K562 (cell line): ENCODE measurements around the gene IPO13. TPM values are rescaled to one million over a fixed set of nuclear protein-coding genes. Genes with fewer than 3 reads are reported as not detected.
A peak's percentile ranks its signal among the peaks of the same experiment; 100 is the strongest.

Experiments
- CEBPG ChIP-seq, 3 experiments: fragments of 200-800 bp in 1 of 3; sonication (Bioruptor generic) in 1 of 3; sonication (generic) in 1 of 3; formaldehyde crosslinking in 1 of 3; IDR thresholded peaks in 2 of 3; conservative IDR thresholded peaks in 1 of 3; 2 replicates each; pipeline versions ENCODE4 v1.6.1 to v1.8.0; 2016 to 2022; ENCODE audit warnings: missing compliant biosample characterization in 2 of 3, missing genetic modification characterization in 2 of 3, mild to moderate bottlenecking in 1 of 3, missing genetic modification reagents in 1 of 3
- POU5F1 ChIP-seq: fragments of 150-350 bp; IDR thresholded peaks from 2 replicates; pipeline ENCODE4 v1.6.1; 2014; ENCODE audit warnings: borderline replicate concordance, low read length, low read depth, mild to moderate bottlenecking; ENCODE audit not compliant: partially characterized antibody
- PURB ChIP-seq: sonication (generic); formaldehyde crosslinking; IDR thresholded peaks from 2 replicates; pipeline ENCODE4 v1.9.0; 2021; ENCODE audit warnings: low read depth, mild to moderate bottlenecking, missing genetic modification reagents
- RBM17 ChIP-seq: fragments of 200-400 bp; formaldehyde crosslinking; IDR thresholded peaks from 2 replicates; pipeline ENCODE4 v1.6.1; 2017; ENCODE audit warnings: low read depth, mild to moderate bottlenecking, low read length, borderline replicate concordance
- SNRNP70 ChIP-seq: fragments of 200-400 bp; formaldehyde crosslinking; optimal IDR thresholded peaks from 2 replicates; pipeline ENCODE3; 2017; ENCODE audit warnings: low read depth, low read length
- TRIM24 ChIP-seq, 2 experiments: fragments of 450-650 bp; IDR thresholded peaks; 2 replicates each; pipeline ENCODE4 v1.6.1; 2016
- ZNF165 ChIP-seq: fragments of 250-450 bp; sonication (Bioruptor Pico); IDR thresholded peaks from 2 replicates; pipeline ENCODE4 v1.4.0; 2020; ENCODE audit warnings: borderline replicate concordance
- ZZZ3 ChIP-seq: fragments of 450-650 bp; IDR thresholded peaks from 2 replicates; pipeline ENCODE4 v1.6.1; 2016; ENCODE audit warnings: antibody characterized with exemption, mild to moderate bottlenecking, moderate library complexity
- polyA plus RNA-seq, 8 experiments: library from polyadenylated mRNA; depleted of rRNA in 4 of 8; stranded (reverse) in 5 of 8; unstranded in 3 of 8; fragments of >200 nt; fragmentation: Nextera tagmentation in 2 of 8; fragmentation: Illumina TruSeq in 1 of 8; extraction: Ambion mirVana in 2 of 8; extraction: Trizol in 1 of 8; gene quantifications; 2 replicates each; pipeline versions ENCODE4 v1.2.1 to v1.2.3, GENCODE V29; 2011 to 2014; ENCODE audit warnings: inconsistent platforms in 1 of 8, missing spikeins in 1 of 8
- total RNA-seq, 7 experiments: library from RNA; depleted of rRNA in 6 of 7; stranded (reverse); fragments of >200 nt in 6 of 7; fragmentation: Illumina TruSeq in 2 of 7; extraction: Trizol in 2 of 7; gene quantifications; 2 replicates each; pipeline versions ENCODE4 v1.2.1 to v1.2.3, GENCODE V29; 2011 to 2021; ENCODE audit warnings: low replicate concordance in 1 of 7
- TF ChIP-seq, protein P1 (sequence below): fragments of 450-650 bp; IDR thresholded peaks from 2 replicates; pipeline ENCODE4 v1.6.1; 2018; ENCODE audit not compliant: partially characterized antibody
- TF ChIP-seq, protein P2 (sequence below): sonication (generic); formaldehyde crosslinking; IDR thresholded peaks from 2 replicates; pipeline ENCODE4 v1.4.0; 2020; ENCODE audit warnings: mild to moderate bottlenecking, missing genetic modification reagents

IPO13 gene
- total and polyA plus RNA-seq, 9 of the 15 experiments (the other 6 are each of a cell fraction or from before 2014, with no cell fraction given) = 7.0 to 30.8 (median 16.2) TPM

DNA sequence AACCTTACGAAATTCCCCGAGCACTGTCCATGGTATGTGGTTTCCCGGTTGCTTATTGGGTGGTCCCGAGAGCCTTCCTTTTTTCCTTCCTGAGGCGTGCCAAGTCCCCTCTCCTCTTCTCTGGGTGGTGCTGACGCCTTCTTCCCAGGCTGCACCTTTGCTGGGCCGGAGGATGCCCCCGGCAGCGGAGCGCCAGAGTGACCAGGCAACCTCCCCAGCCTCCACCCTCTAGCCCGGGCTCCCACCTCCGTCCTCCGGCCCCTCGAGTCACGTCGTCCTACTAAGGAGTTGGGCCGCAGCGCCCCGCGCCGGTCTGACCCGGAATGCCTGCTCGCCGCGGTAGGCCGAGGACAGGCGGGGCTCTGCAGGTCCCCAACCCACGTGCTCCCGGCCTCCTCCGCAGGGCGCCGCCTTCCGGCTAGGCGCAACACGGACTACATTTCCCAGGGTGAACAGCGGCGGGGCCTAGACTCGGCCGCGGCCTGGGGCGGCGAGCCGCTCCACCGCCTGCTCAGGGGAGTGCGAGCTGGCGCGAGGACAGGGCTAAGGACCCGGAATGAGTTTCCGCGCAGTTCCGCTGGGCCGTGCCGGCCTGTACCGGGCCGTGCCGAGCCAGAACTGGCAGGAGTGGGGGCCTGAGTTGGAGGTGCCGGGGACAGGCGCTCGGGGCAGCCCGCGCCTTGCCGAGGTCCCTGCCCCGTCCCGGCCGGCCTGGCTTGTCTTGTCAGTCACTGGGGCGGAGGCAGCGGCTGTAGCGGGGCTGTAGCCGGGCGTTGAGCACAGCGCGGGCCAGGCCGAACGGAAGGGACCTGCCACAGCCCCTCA, at the start of gene IPO13 (continued):
- TF ChIP-seq POU5F1 (peak; percentile 33), CEBPG (CRISPR knock-in tag; IDR thresholded peaks at IDR 0.05) (no peak), CEBPG (tag; conservative IDR thresholded peaks at IDR 0.05 in 1 of 2, IDR thresholded peaks at IDR 0.05 in 1 of 2) (peak; percentile 25 to 83; a peak in 2 of 4 replicates), TRIM24 (IDR thresholded peaks at IDR 0.05) (0 out of 4 replicates have a peak, but pooled peaks of 1 of the 2 experiments have one; percentile 33), ZZZ3 (no peak), RBM17 (no peak), PURB (CRISPR knock-in tag) (no peak), SNRNP70 (no peak), ZNF165 (CRISPR knock-in tag) (no peak)
- TF ChIP-seq, protein P1, sequence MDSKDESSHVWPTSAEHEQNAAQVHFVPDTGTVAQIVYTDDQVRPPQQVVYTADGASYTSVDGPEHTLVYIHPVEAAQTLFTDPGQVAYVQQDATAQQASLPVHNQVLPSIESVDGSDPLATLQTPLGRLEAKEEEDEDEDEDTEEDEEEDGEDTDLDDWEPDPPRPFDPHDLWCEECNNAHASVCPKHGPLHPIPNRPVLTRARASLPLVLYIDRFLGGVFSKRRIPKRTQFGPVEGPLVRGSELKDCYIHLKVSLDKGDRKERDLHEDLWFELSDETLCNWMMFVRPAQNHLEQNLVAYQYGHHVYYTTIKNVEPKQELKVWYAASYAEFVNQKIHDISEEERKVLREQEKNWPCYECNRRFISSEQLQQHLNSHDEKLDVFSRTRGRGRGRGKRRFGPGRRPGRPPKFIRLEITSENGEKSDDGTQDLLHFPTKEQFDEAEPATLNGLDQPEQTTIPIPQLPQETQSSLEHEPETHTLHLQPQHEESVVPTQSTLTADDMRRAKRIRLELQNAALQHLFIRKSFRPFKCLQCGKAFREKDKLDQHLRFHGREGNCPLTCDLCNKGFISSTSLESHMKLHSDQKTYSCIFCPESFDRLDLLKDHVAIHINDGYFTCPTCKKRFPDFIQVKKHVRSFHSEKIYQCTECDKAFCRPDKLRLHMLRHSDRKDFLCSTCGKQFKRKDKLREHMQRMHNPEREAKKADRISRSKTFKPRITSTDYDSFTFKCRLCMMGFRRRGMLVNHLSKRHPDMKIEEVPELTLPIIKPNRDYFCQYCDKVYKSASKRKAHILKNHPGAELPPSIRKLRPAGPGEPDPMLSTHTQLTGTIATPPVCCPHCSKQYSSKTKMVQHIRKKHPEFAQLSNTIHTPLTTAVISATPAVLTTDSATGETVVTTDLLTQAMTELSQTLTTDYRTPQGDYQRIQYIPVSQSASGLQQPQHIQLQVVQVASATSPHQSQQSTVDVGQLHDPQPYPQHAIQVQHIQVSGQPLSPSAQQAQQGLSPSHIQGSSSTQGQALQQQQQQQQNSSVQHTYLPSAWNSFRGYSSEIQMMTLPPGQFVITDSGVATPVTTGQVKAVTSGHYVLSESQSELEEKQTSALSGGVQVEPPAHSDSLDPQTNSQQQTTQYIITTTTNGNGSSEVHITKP = peak; percentile 27
- TF ChIP-seq, protein P2, sequence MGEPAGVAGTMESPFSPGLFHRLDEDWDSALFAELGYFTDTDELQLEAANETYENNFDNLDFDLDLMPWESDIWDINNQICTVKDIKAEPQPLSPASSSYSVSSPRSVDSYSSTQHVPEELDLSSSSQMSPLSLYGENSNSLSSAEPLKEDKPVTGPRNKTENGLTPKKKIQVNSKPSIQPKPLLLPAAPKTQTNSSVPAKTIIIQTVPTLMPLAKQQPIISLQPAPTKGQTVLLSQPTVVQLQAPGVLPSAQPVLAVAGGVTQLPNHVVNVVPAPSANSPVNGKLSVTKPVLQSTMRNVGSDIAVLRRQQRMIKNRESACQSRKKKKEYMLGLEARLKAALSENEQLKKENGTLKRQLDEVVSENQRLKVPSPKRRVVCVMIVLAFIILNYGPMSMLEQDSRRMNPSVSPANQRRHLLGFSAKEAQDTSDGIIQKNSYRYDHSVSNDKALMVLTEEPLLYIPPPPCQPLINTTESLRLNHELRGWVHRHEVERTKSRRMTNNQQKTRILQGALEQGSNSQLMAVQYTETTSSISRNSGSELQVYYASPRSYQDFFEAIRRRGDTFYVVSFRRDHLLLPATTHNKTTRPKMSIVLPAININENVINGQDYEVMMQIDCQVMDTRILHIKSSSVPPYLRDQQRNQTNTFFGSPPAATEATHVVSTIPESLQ (CRISPR knock-in tag) = no peak
